ENCODE data around the gene ARFGAP1.

The ARFGAP1 gene

GRCh38 chr20:63321148-63321831 is 48.7 kb downstream of the ARFGAP1 start:
- no peak for DNase-seq (ENCODE audit: low read depth)

GRCh38 chr20:63322146-63322932 is 49.7 kb downstream of the ARFGAP1 start:
- no peak for DNase-seq (ENCODE audit: low read depth)

GRCh38 chr20:63322933-63323273 is 50.3 kb downstream of the ARFGAP1 start:
- no peak for DNase-seq (ENCODE audit: low read depth)

- no peak for DNase-seq (ENCODE audit: low read depth)
Observed at GRCh38 chr20:63323357-63323981, 50.9 kb downstream of the ARFGAP1 start.

- DNase-seq (ENCODE audit: low read depth), result no peak
Observed at GRCh38 chr20:63325021-63325471, 52.4 kb downstream of the ARFGAP1 start.

GRCh38 chr20:63325554-63326313 is 53.1 kb downstream of the ARFGAP1 start:
- DNase-seq (ENCODE audit: low read depth), result no peak

GRCh38 chr20:63326314-63327230 is 54.0 kb downstream of the ARFGAP1 start:
- no peak for DNase-seq (ENCODE audit: low read depth)

GRCh38 chr20:63327231-63327745 is 54.7 kb downstream of the ARFGAP1 start:
- DNase-seq (ENCODE audit: low read depth), result no peak

- DNase-seq (ENCODE audit: low read depth), result no peak
Observed at GRCh38 chr20:63328026-63328700, 55.5 kb downstream of the ARFGAP1 start.

- DNase-seq (ENCODE audit: low read depth), result no peak
Observed at GRCh38 chr20:63328718-63329275, 56.2 kb downstream of the ARFGAP1 start.

- no peak for DNase-seq (ENCODE audit: low read depth)
Observed at GRCh38 chr20:63329331-63330083, 56.9 kb downstream of the ARFGAP1 start.

GRCh38 chr20:63330084-63330760 is 57.6 kb downstream of the ARFGAP1 start:
- no peak for DNase-seq (ENCODE audit: low read depth)

- DNase-seq (ENCODE audit: low read depth), result no peak
Observed at GRCh38 chr20:63330940-63331339, 58.3 kb downstream of the ARFGAP1 start.

GRCh38 chr20:63331741-63332400 is 59.3 kb downstream of the ARFGAP1 start:
- DNase-seq (ENCODE audit: low read depth), result no peak

- no peak for DNase-seq (ENCODE audit: low read depth)
Observed at GRCh38 chr20:63332488-63333240, 60.1 kb downstream of the ARFGAP1 start.

- no peak for DNase-seq (ENCODE audit: low read depth)
Observed at GRCh38 chr20:63333241-63333836, 60.7 kb downstream of the ARFGAP1 start.

- no peak for DNase-seq (ENCODE audit: low read depth)
Observed at GRCh38 chr20:63334356-63334755, 61.7 kb downstream of the ARFGAP1 start.

Data from non-pigmented ciliary epithelial cell (primary cell).